Rectal smooth muscle tissue (tissue), 1 donor: ENCODE results near the gene PKD2L2.
"Not testable (repeated sequence)": the region's sequence is repeated elsewhere in the genome, so short reads cannot be mapped to it uniquely, and the experiment has no call there.

Experiments used
- H3K27ac ChIP-seq: one replicate; pipeline ENCODE4 v1.7.0; 2013; ENCODE audit warnings: low read depth, low read length, inconsistent platforms
- H3K27me3 ChIP-seq: one replicate; pipeline ENCODE4 v1.7.0; 2013; ENCODE audit warnings: low read length; ENCODE audit not compliant: control insufficient read depth, insufficient read depth
- H3K36me3 ChIP-seq: one replicate; pipeline ENCODE4 v1.7.0; 2013; ENCODE audit warnings: low read length; ENCODE audit not compliant: control insufficient read depth, insufficient read depth
- H3K4me1 ChIP-seq: one replicate; pipeline ENCODE4 v1.7.0; 2013; ENCODE audit warnings: low read length; ENCODE audit not compliant: control insufficient read depth, insufficient read depth
- H3K4me3 ChIP-seq: one replicate; pipeline ENCODE4 v1.7.0; 2013; ENCODE audit warnings: low read length
- H3K9ac ChIP-seq: one replicate; pipeline ENCODE4 v1.7.0; 2013; ENCODE audit warnings: low read length

The PKD2L2 gene

DNA sequence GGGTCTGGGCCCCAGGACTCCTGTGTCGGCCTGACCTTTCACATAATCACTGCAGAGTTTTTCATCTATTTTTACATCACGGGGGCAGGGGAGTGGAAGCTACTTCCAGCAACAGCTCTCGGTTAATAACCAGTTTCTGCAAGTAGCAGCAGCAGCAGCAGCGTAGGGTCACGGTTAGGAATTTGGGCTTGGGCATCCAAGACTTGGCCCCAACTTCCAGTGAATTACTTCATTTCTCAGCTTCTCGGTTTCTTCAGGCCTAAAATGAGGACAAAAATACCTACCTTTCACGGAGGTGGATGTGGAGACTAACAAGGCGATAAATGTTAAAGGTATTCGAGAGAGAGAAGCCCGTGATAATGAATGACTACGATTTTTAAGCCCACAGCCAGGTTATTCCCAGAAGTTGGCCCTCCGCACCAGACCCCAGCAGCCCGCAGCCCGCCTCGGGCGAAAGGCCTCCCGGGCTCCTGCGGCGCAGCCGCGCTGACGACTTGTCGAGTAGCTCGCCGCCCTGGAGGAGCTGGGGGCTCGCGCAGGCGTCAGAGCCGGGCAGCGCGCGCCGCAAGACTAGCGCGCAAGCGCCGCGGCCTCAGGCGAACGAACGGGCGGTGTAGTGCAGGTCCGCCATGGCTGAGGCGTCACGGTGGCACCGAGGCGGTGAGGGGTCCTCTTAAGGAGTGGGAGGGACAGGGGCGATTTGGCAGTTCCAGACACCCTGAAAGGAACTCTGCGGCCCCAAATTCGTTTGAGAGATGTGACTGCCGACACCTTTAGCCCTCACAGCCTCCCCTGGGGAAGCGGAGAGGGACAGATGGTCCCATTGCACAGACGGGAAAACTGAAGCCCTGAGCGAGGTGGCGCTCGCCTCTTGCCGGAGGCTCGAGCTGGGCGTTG is at the start of gene PKD2L2:
Gene PKD2L2, plus strand, starts transcription at position 595 of the 897 bp plus-strand sequence. Its CDS starts 35 bp downstream, at position 630.
- H3K27ac ChIP-seq: peak within 1 kb of the TSS; percentile 72
- H3K36me3 ChIP-seq: no peaks in the 10 kb centered on the region
- peak within 1 kb of the TSS; percentile 70 for H3K9ac ChIP-seq
- peaks cover 2% of the 10 kb centered on the region for H3K4me1 ChIP-seq
- H3K4me3 ChIP-seq: peak within 1 kb of the TSS; percentile 75
- H3K27me3 ChIP-seq: peaks cover 4% of the 10 kb centered on the region

GRCh38 chr5:137842296-137842695 is 47.0 kb upstream of the PKD2L2 start:
- Histone ChIP-seq H3K4me1 (peaks cover 7% of the 10 kb centered on the region), H3K9ac (no peak overlapping the region), H3K27ac (no peak overlapping the region), H3K4me3 (no peak overlapping the region), H3K36me3 (no peaks in the 10 kb centered on the region), H3K27me3 (no peaks in the 10 kb centered on the region)

- no peaks in the 10 kb centered on the region for H3K4me1 ChIP-seq
- H3K9ac ChIP-seq: no peak overlapping the region
- no peaks in the 10 kb centered on the region for H3K36me3 ChIP-seq
- no peak overlapping the region for H3K4me3 ChIP-seq
- no peak overlapping the region for H3K27ac ChIP-seq
- H3K27me3 ChIP-seq: no peaks in the 10 kb centered on the region
These were observed 45.5 kb upstream of the PKD2L2 start for GRCh38 chr5:137843676-137844299.

GRCh38 chr5:137845472-137845871 is 43.8 kb upstream of the PKD2L2 start:
- Histone ChIP-seq H3K27me3 (no peaks in the 10 kb centered on the region), H3K9ac (no peak overlapping the region), H3K4me3 (no peak overlapping the region), H3K36me3 (no peaks in the 10 kb centered on the region), H3K4me1 (no peaks in the 10 kb centered on the region), H3K27ac (no peak overlapping the region)

GRCh38 chr5:137847687-137848086 is 41.6 kb upstream of the PKD2L2 start:
- Histone ChIP-seq H3K27ac (no peak overlapping the region), H3K27me3 (no peaks in the 10 kb centered on the region), H3K9ac (no peak overlapping the region), H3K36me3 (no peaks in the 10 kb centered on the region), H3K4me3 (no peak overlapping the region), H3K4me1 (no peaks in the 10 kb centered on the region)

DNA sequence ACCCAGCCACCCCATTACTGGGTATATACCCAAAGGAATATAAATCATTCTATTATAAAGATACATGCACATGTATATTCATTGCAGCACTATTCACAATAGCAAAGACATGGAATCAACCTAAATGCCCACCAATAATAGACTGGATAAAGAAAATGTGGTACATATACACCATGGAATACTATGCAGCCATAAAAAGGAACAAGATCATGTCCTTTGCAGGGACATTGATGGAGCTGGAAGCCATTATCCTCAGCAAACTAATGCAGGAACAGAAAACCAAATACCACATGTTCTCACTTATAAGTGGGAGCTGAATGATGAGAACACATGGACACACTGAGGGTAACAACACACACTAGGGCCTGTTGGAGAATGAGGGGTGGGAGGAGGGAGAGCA is 36.1 kb upstream of the PKD2L2 start:
- not testable (repeated sequence) for H3K4me1 ChIP-seq, H3K4me3 ChIP-seq, H3K27me3 ChIP-seq, H3K27ac ChIP-seq, H3K36me3 ChIP-seq, H3K9ac ChIP-seq

DNA sequence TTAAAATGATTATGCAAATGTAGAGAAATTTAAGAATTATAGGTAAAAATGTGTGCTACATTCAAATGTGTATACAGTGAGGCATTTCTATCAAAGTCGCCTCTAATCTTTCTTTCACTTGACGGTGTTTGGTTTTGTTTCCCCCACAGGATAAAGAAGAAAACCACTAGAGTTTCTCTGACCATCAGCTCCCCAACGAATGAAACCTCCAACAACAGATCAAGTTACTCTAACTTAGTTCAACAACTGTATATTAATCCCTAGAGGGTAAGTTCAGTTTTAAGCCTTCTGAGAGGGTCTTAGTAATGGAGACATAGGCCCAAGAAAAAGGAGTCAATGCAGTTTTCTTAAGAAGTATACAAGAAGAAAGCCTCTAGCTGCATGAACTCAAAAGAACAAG is 33.1 kb upstream of the PKD2L2 start:
- Histone ChIP-seq H3K9ac (no peak overlapping the region), H3K4me1 (peaks cover 4% of the 10 kb centered on the region), H3K36me3 (no peaks in the 10 kb centered on the region), H3K27ac (no peak overlapping the region), H3K4me3 (no peak overlapping the region), H3K27me3 (no peaks in the 10 kb centered on the region)

DNA sequence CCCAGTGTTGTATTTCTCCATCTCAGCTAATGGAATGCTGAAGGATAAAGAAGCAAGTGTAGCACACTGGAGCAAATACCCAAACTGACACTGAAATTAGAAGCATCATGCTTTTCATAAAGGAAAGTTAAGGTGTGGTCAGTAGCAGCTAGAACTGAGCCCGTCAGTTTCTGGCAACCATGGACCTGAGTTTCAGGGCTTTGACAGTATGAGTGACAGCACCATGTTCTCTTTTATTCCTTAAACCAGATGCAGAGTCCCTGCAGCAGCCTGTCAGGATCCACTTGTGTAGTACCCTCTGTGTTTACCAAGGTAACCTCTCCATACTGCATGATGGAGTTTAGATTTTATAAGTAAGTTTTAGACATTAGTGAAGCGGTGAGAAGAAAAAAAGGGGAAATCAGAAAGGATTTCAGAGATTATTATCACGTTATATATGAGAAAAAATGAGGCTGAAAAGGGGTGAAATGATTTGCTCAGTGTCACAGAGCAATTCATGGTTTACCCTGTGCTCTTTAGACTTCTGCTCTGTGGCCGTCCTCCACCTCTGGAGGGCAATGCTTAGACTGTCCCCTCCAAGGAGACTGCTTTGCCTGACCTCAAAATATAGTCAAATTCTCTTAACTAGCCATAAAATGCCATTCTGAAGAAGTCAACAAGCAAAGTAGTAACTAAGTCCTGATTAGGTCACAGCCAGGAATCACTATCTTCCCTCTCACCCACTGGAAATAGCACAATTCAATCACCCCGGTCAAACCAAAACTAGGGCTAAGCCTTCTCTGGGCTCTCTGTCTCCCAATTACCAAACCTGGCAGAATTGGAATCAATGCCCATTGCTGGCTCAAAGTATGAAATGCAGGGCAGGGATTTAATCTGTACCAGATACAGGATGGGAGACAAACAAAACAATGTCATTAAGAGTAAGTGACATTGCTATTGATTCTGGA is 32.1 kb upstream of the PKD2L2 start:
- no peaks in the 10 kb centered on the region for H3K27me3 ChIP-seq
- no peaks in the 10 kb centered on the region for H3K36me3 ChIP-seq
- peaks cover 4% of the 10 kb centered on the region for H3K4me1 ChIP-seq
- H3K27ac ChIP-seq: no peak overlapping the region
- no peak overlapping the region for H3K4me3 ChIP-seq
- no peak overlapping the region for H3K9ac ChIP-seq

GRCh38 chr5:137858223-137858916 is 30.9 kb upstream of the PKD2L2 start:
- no peak overlapping the region for H3K9ac ChIP-seq
- peaks cover 4% of the 10 kb centered on the region for H3K4me1 ChIP-seq
- H3K27ac ChIP-seq: no peak overlapping the region
- H3K27me3 ChIP-seq: no peaks in the 10 kb centered on the region
- H3K4me3 ChIP-seq: no peak overlapping the region
- no peaks in the 10 kb centered on the region for H3K36me3 ChIP-seq

DNA sequence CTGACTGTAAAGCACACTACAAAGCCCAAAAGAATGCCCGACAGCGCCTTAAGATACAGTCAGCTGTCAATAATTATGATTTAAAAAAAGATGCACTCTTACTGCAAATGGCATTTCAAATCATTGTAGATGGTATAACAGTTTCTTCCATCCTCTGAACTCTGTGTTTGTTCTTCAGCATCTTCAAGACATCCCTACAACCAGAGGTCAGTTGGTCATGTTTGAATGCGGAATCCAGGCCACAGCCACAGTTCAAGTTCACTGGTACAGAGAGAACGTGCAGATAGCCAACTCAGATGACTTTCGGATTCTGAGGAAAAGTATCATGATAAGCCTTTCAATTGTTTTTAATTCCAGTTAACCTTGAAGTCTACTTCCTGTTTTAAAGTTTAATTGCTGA is 30.3 kb upstream of the PKD2L2 start:
- Histone ChIP-seq H3K27me3 (no peaks in the 10 kb centered on the region), H3K27ac (no peak overlapping the region), H3K36me3 (no peaks in the 10 kb centered on the region), H3K4me1 (peaks cover 4% of the 10 kb centered on the region), H3K9ac (no peak overlapping the region), H3K4me3 (no peak overlapping the region)

DNA sequence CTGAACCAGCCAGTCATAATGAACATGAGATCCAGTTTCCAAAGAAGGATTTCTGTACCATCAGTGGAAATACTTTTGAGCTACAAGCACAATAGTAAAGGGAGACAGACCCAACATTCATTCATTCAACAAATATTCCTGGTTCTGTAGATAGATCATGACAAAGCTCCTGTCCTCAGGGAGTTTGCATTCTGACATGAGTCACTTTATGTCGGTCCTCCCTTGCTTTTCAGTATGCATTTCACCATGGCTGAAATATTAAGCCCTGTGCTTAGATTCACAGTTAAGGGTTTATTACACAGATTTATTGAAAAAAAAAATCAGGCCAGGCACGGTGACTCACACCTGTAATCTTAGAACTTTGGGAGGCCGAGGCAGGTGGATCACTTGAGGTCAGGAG is 27.0 kb upstream of the PKD2L2 start:
- Histone ChIP-seq H3K36me3 (no peaks in the 10 kb centered on the region), H3K4me3 (no peak overlapping the region), H3K9ac (no peak overlapping the region), H3K4me1 (peaks cover 4% of the 10 kb centered on the region), H3K27me3 (no peaks in the 10 kb centered on the region), H3K27ac (no peak overlapping the region)

DNA sequence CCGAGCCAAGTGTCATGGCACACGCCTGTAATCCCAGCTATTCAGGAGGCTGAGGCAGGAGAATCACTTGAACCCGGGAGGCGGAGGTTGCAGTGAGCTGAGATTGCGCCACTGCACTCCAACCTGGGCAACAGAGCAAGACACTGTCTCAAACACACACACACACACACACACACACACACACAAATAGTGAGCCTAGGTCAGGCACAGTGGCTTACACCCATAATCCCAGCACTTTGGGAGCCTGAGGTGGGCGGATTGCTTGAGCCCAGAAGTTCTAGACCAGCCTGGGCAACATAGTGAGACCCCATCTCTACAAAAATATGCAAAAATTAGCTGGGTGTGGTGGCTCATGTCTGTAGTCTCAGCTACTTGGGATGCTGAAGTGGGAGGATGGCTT is 25.6 kb upstream of the PKD2L2 start:
- H3K27me3 ChIP-seq, H3K9ac ChIP-seq, H3K4me1 ChIP-seq, H3K36me3 ChIP-seq, H3K4me3 ChIP-seq, H3K27ac ChIP-seq: not testable (repeated sequence)
